Neural crest cell (in vitro differentiated cells): ENCODE results near the gene PNPLA7. TPM values are rescaled to one million over a fixed set of nuclear protein-coding genes. Genes with fewer than 3 reads are reported as not detected.

Experiments
- DNase-seq: peaks from one replicate; pipeline ENCODE4 v3.0.0; 2021; ENCODE audit warnings: low read depth, mixed read lengths, low spot score
- H3K27ac Mint-ChIP-seq: one replicate; pipeline ENCODE4 v1.8.0; 2021; ENCODE audit warnings: mild to moderate bottlenecking, mixed read lengths; ENCODE audit not compliant: unreplicated experiment
- H3K27me3 Mint-ChIP-seq: 2 replicates; pipeline ENCODE4 v1.8.0; 2021; ENCODE audit warnings: low read depth, mild to moderate bottlenecking, mixed read lengths
- H3K36me3 Mint-ChIP-seq: 2 replicates; pipeline ENCODE4 v1.8.0; 2021; ENCODE audit warnings: low read depth, mild to moderate bottlenecking, mixed read lengths
- H3K4me1 Mint-ChIP-seq: 2 replicates; pipeline ENCODE4 v1.8.0; 2021; ENCODE audit warnings: mixed read lengths
- H3K4me3 Mint-ChIP-seq: one replicate; pipeline ENCODE4 v1.8.0; 2021; ENCODE audit warnings: mild to moderate bottlenecking, mixed read lengths
- H3K9me3 Mint-ChIP-seq: 2 replicates; pipeline ENCODE4 v1.8.0; 2021; ENCODE audit warnings: mixed read lengths
- CTCF ChIP-seq: fragments of 200-600 bp; sonication (generic); conservative IDR thresholded peaks from 2 replicates; pipeline ENCODE4 v1.5.0; 2021; ENCODE audit warnings: antibody characterized with exemption, mild to moderate bottlenecking
- total RNA-seq: library from RNA; stranded (reverse); gene quantifications from 2 replicates; pipeline ENCODE4 v1.2.1, GENCODE V29; 2021

Gene PNPLA7
- total RNA-seq, 1 donor from 2014 or later = 2.2 TPM

DNA sequence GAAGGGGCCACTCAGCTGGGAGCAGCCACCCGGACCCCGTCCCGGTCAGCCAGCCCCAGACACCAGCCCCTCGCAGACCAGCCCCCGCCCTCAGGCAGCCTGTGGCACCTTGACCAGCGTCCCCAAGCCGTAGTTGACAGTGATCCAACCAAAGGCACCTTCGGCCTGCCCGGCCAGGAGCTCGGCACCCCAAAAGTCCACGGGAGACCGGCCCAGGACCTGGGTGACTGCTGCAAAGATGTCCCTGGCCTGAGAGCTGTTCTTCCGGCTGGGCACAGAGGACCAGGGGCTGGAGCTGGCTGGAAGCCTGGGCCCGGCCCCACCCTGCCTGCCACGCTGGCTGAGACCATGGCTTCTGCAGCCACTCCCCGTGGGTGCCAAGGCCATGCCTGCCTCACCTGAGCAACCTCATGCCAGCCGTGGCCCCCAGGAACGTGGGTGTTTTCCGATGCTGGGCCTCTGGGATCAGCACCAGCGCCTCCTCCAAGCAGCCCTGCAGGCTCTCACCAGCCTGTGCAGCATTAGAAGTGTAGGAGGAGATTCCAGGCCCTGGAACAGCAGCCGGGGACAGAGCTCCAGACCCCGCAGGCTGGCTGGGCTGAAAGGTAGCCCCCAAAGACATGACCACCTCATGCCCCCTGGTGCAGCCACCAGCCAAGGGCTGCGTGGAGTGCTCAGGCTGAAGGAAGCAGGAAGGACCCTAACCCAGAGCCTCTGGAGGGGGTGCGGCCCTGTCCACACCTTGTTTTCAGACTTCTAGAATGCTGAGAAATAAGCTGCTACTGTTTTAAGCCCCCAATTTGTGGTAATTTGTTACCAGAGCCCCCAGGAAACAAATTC lies 113.2 kb downstream of the PNPLA7 start:
- Mint-ChIP-seq H3K27me3 (peaks cover 4% of the 10 kb centered on the region), H3K9me3 (no peaks in the 10 kb centered on the region), H3K27ac (no peak overlapping the region), H3K36me3 (no peaks in the 10 kb centered on the region), H3K4me3 (no peak overlapping the region), H3K4me1 (peaks cover 3% of the 10 kb centered on the region)
- no peak for DNase-seq
- TF ChIP-seq CTCF = no peak

DNA sequence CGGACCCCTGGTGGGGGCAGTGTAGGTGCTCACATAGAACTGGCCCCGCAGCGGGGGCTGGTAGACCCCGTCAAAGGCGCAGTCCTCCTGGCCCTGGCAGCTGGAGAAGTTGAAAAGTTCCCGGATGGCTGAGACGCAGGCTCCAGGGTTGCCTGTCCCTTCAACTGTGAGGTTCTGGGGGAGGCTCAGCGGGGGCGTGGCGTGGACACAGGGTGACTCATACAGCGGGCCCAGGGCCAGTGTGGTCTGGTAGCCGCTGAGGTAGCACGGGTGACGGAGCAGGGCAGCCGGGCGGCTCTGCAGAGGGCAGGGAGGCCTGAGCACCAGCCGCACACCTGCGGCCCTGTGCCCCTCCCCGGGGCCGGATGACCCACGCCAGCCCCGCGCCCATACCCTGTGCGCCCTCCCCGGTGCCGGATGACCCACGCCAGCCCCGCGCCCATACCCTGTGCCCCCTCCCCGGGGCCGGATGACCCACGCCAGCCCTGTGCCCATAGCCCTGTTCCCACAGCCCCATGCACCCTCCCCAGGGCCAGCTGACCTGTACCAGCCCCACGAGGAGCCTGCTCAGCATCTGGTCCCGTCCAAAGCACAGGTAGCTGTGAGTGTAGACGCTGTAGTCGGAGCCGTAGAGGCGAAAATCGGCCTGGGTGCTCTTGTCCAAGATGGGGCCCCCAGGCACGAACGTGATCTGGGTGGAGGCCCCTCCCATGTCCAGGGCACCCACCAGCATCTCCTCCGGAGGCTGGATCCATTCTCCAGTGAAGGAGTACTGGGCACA lies 114.0 kb downstream of the PNPLA7 start:
- Mint-ChIP-seq H3K4me1 (no peaks in the 10 kb centered on the region), H3K36me3 (no peaks in the 10 kb centered on the region), H3K9me3 (no peaks in the 10 kb centered on the region), H3K4me3 (no peak overlapping the region), H3K27me3 (peaks cover 2% of the 10 kb centered on the region), H3K27ac (no peak overlapping the region)
- DNase-seq = no peak
- TF ChIP-seq CTCF = no peak

- Mint-ChIP-seq H3K4me1 (no peaks in the 10 kb centered on the region), H3K36me3 (no peaks in the 10 kb centered on the region), H3K27me3 (peaks cover 2% of the 10 kb centered on the region), H3K4me3 (no peak overlapping the region), H3K9me3 (no peaks in the 10 kb centered on the region), H3K27ac (no peak overlapping the region)
- DNase-seq = no peak
- TF ChIP-seq CTCF = no peak
These were observed 114.8 kb downstream of the PNPLA7 start for GRCh38 chr9:137435381-137435891.

DNA sequence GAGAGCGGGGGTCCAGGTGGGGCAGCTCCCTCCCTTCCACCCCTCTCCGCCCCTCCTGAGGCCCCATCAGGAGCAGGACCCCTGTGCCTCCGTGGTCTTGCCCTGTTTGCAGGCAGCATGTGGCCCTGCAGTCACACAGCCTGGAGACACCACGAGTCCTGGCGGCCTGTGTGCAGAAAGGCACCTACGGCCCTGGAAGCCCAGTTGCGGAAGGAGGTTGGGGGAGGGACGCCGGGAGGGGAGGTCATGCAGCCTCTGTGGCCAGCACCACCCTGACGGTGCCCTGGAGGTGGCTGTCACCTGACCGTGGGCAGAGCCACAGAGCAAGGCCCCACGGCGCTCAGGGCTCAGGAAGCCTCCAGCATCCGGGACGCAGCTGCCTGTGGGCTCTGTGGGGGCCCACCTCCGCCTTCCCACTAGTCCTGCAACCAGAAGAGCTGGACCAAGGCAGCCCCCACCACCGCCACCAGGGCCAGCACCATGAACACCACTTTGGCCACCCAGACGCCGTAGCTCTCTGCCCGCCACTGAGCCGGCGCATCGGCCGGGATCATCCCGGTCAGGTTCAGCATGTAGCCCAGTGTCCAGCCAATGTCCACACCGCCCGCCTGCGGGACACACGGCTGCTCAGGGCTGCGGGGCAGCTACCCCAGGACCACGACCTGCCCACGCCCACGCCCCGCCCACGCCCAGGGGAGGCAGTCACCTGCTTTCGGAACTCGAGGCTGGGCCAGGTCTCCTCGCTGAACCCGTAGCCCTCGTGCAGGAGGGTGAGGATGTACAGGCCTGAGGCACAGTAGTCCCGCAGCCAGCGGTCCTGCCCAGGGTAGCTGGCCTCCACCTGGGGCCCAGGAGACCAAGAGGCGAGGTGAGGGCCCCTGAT lies 115.5 kb downstream of the PNPLA7 start:
- H3K27me3 Mint-ChIP-seq = peaks cover 2% of the 10 kb centered on the region
- H3K36me3 Mint-ChIP-seq = no peaks in the 10 kb centered on the region
- no peak overlapping the region for H3K4me3 Mint-ChIP-seq
- no peaks in the 10 kb centered on the region for H3K4me1 Mint-ChIP-seq
- TF ChIP-seq CTCF = no peak
- DNase-seq = no peak
- no peak overlapping the region for H3K27ac Mint-ChIP-seq
- H3K9me3 Mint-ChIP-seq = no peaks in the 10 kb centered on the region

- TF ChIP-seq CTCF = no peak
- Mint-ChIP-seq H3K27me3 (no peaks in the 10 kb centered on the region), H3K9me3 (no peaks in the 10 kb centered on the region), H3K4me3 (no peak overlapping the region), H3K4me1 (no peaks in the 10 kb centered on the region), H3K36me3 (no peaks in the 10 kb centered on the region), H3K27ac (no peak overlapping the region)
- DNase-seq = no peak
These were observed 116.2 kb downstream of the PNPLA7 start for GRCh38 chr9:137433916-137434431.
